ENCODE measurements around the gene HTRA2. TPM values are rescaled to one million over a fixed set of nuclear protein-coding genes. Genes with fewer than 3 reads are reported as not detected.

HTRA2 gene
- total and polyA plus RNA-seq, 9 of the 15 experiments (the other 6 are each of a cell fraction or from before 2014, with no cell fraction given) = 54.2 to 71.2 (median 65.8) TPM

GRCh38 chr2:74548900-74549826 is 19.4 kb downstream of the HTRA2 start (continued):
- TF ChIP-seq ZFP1 (CRISPR knock-in tag; IDR thresholded peaks at IDR 0.05) (no peak), RBBP5 (IDR thresholded peaks at IDR 0.05; ENCODE audit: borderline replicate concordance, insufficient read depth, low read length, poor library complexity, severe bottlenecking) (peak; percentile 1), MBD1 (CRISPR knock-in tag; IDR thresholded peaks at IDR 0.05) (0 out of 2 replicates have a peak, but pooled peaks have one; percentile 81), VEZF1 (CRISPR knock-in tag; IDR thresholded peaks at IDR 0.05) (peak; percentile 41)

- in situ Hi-C loops (cut with MboI) (no loop called here), intact Hi-C loops (cut with micrococcal nuclease) (no loop called here)
- H3K27ac ChIP-seq (ENCODE audit: extremely low read depth, low read depth, low read length) = no peak overlapping the region
- FAIRE-seq (no peak), ATAC-seq (no peak), DNase-seq (ENCODE audit: extremely low read depth in 1 of 4, low spot score in 3 of 4) (no peak)
- H4K20me1 ChIP-seq (replicated peaks; ENCODE audit: control insufficient read depth, insufficient read depth, low read length) = no peaks in the 10 kb centered on the region
- no peak overlapping the region for H3K4me3 ChIP-seq
- no TSS peak for BruUV-seq (replicated peaks)
- no peaks in the 10 kb centered on the region for H3K27me3 ChIP-seq (ENCODE audit: control insufficient read depth in 2 of 2, insufficient read depth in 2 of 2, low read length in 2 of 2)
- no peaks in the 10 kb centered on the region for H3K9me3 ChIP-seq (replicated peaks; ENCODE audit: control insufficient read depth, insufficient read depth, low read depth, low read length)
- H3K4me1 ChIP-seq (replicated peaks in 1 of 2; ENCODE audit: control insufficient read depth in 2 of 2, insufficient read depth in 2 of 2, low read length in 2 of 2) = peaks cover 26 to 57% of the 10 kb centered on the region in 2 experiments
- CTCF ChIA-PET (ENCODE audit: low intra/inter-chr PET ratio) = no interaction called here
- H2AFZ ChIP-seq (ENCODE audit: low read depth, low read length) = no peak overlapping the region
- 85% methylated on average over 7 of the region's 7 CpGs for WGBS (ENCODE audit: insufficient coverage, low coverage, missing lambda C conversion rate)
- peaks cover 8% of the 10 kb centered on the region; the same call in 2 of the 3 replicates for H3K79me2 ChIP-seq (ENCODE audit: control insufficient read depth, insufficient read depth, low read length)
- no peak for TF ChIP-seq TRIM25 (IDR thresholded peaks at IDR 0.05; ENCODE audit: borderline replicate concordance)
- TF ChIP-seq MBD1 (CRISPR knock-in tag; IDR thresholded peaks at IDR 0.05) = no peak
- no peak for TF ChIP-seq MCM7 (IDR thresholded peaks at IDR 0.05)
- no peak for TF ChIP-seq PHF20 (IDR thresholded peaks at IDR 0.05; ENCODE audit: partially characterized antibody)
- TF ChIP-seq SRF (CRISPR knock-in tag; IDR thresholded peaks at IDR 0.05) = no peak
- no peak for TF ChIP-seq GMEB1 (CRISPR knock-in tag; IDR thresholded peaks at IDR 0.05)
- no peak overlapping the region for H3K4me2 ChIP-seq (ENCODE audit: insufficient read depth, low read length)
- H3K9me1 ChIP-seq (ENCODE audit: control insufficient read depth, insufficient read depth, low read length) = no peaks in the 10 kb centered on the region
- H3K36me3 ChIP-seq (ENCODE audit: control insufficient read depth, insufficient read depth, low read length) = no peaks in the 10 kb centered on the region
- peak overlapping the region in 1 of 2 experiments; percentile 27; a peak in 1 of 4 replicates for H3K9ac ChIP-seq (ENCODE audit: insufficient read depth in 1 of 2, low read depth in 2 of 2, low read length in 2 of 2)
- POLR2A ChIA-PET = interaction anchor here (0.9 to 1.5 kb wide), 3 partner anchors 8 to 67 kb away, joined by 3 to 6 read pairs (median 3); partner anchors contain the start of genes CCDC142 and TTC31
Observed at GRCh38 chr2:74550231-74550630, 20.5 kb downstream of the HTRA2 start.

All from K562 (cell line).